WERI-Rb-1 (cell line): Measurements from ENCODE around the gene RPS8.

Experiments
- DNase-seq: peaks from one replicate; pipeline ENCODE4 v3.0.0-alpha.2; 2020
- H3K27ac ChIP-seq: fragments of 250-450 bp; sonication (Bioruptor Pico); 2 replicates; pipeline ENCODE4 v1.5.1; 2020; ENCODE audit warnings: mild to moderate bottlenecking, moderate library complexity
- H3K27me3 ChIP-seq: fragments of 250-450 bp; sonication (Bioruptor Pico); 2 replicates; pipeline ENCODE4 v1.5.1; 2021; ENCODE audit warnings: mild to moderate bottlenecking, low read depth, moderate library complexity; ENCODE audit not compliant: insufficient read depth, severe bottlenecking
- H3K36me3 ChIP-seq: fragments of 250-450 bp; sonication (Bioruptor Pico); 2 replicates; pipeline ENCODE4 v1.5.1; 2020; ENCODE audit warnings: mild to moderate bottlenecking, moderate library complexity
- H3K4me3 ChIP-seq: 2 replicates; pipeline ENCODE4 v1.5.1; 2011; ENCODE audit warnings: low read depth, mild to moderate bottlenecking, control low read depth, low read length
- H3K9me3 ChIP-seq: fragments of 250-450 bp; sonication (Bioruptor Pico); 2 replicates; pipeline ENCODE4 v1.5.1; 2021; ENCODE audit warnings: mild to moderate bottlenecking, moderate library complexity; ENCODE audit not compliant: severe bottlenecking
- CTCF ChIP-seq: IDR thresholded peaks from 2 replicates; pipeline ENCODE4 v1.5.1; 2011; ENCODE audit warnings: low read depth, mild to moderate bottlenecking, control low read depth, inconsistent platforms, low read length

Gene RPS8

GRCh38 chr1:44828003-44828651 is 52.8 kb downstream of the RPS8 start:
- DNase-seq, result no peak
- Histone ChIP-seq H3K36me3 (no peaks in the 10 kb centered on the region), H3K27me3 (no peaks in the 10 kb centered on the region), H3K4me3 (no peak overlapping the region), H3K9me3 (no peaks in the 10 kb centered on the region), H3K27ac (no peak overlapping the region)
- TF ChIP-seq CTCF, result no peak
